Measurements from ENCODE around the gene SLCO2A1.

DNA sequence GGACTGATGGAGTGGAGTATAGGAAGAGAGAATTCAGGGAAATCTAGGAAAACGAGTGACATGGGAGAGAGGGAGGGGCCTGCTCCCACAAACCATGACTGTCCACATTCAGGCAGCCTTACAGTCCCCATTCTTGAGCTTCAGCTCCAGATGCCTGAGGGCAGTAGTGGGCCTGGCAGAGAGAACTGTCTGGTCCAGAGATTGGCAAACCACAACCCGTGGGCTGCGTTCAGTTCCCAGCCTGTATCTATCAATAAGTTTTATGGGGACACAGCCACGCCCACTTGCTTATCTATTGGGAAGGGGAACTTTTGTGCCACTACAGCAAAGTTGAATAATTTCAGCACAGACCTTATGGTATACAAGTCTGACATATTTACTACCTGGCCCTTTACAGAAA, 63.8 kb downstream of the SLCO2A1 start:
- TF ChIP-seq, protein P1, sequence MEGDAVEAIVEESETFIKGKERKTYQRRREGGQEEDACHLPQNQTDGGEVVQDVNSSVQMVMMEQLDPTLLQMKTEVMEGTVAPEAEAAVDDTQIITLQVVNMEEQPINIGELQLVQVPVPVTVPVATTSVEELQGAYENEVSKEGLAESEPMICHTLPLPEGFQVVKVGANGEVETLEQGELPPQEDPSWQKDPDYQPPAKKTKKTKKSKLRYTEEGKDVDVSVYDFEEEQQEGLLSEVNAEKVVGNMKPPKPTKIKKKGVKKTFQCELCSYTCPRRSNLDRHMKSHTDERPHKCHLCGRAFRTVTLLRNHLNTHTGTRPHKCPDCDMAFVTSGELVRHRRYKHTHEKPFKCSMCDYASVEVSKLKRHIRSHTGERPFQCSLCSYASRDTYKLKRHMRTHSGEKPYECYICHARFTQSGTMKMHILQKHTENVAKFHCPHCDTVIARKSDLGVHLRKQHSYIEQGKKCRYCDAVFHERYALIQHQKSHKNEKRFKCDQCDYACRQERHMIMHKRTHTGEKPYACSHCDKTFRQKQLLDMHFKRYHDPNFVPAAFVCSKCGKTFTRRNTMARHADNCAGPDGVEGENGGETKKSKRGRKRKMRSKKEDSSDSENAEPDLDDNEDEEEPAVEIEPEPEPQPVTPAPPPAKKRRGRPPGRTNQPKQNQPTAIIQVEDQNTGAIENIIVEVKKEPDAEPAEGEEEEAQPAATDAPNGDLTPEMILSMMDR (IDR thresholded peaks at IDR 0.05), result no peak
- no peak for TF ChIP-seq POLR2AphosphoS5 (IDR thresholded peaks at IDR 0.05)
- no peak for TF ChIP-seq POLR2A (IDR thresholded peaks at IDR 0.05)
